Measurements from ENCODE around the gene NPR1.

The NPR1 gene

GRCh38 chr1:153730468-153730988 lies 52.0 kb downstream of the NPR1 start:
- no peak for DNase-seq

GRCh38 chr1:153733970-153734369 lies 55.5 kb downstream of the NPR1 start:
- DNase-seq: no peak

- DNase-seq: no peak
Measured at GRCh38 chr1:153734396-153735089, 56.1 kb downstream of the NPR1 start.

- DNase-seq: no peak
Measured at GRCh38 chr1:153735090-153735420, 56.6 kb downstream of the NPR1 start.

GRCh38 chr1:153741986-153742385 lies 63.5 kb downstream of the NPR1 start:
- no peak for DNase-seq

- no peak for DNase-seq
Measured at GRCh38 chr1:153742411-153743142, 64.1 kb downstream of the NPR1 start.

Measured in NCI-H1105 (cell line).